ENCODE results near the gene ZNHIT2. TPM values are rescaled to one million over a fixed set of nuclear protein-coding genes. Genes with fewer than 3 reads are reported as not detected.

Gene ZNHIT2
- total and polyA plus RNA-seq, 10 of the 15 experiments (the other 5 are each of a cell fraction or from before 2014, with no cell fraction given): 0.24 to 20.4 (median 15.5) TPM; not detected in 1

- Histone ChIP-seq H3K36me3 (ENCODE audit: control insufficient read depth in 2 of 2, insufficient read depth in 2 of 2, low read length in 1 of 2) (no peaks in the 10 kb centered on the region), H3K9me3 (replicated peaks; ENCODE audit: control insufficient read depth, insufficient read depth, low read length) (no peaks in the 10 kb centered on the region), H2AFZ (ENCODE audit: control insufficient read depth, low read depth, low read length) (no peak overlapping the region), H3K27me3 (replicated peaks in 1 of 2; ENCODE audit: control insufficient read depth in 2 of 2, insufficient read depth in 2 of 2, low read length in 1 of 2) (no peaks in the 10 kb centered on the region; a peak in 1 of 4 replicates), H3K79me2 (ENCODE audit: control insufficient read depth, insufficient read depth, low read length) (no peaks in the 10 kb centered on the region), H3K4me2 (ENCODE audit: control insufficient read depth, insufficient read depth) (no peak overlapping the region), H3K4me1 (ENCODE audit: control insufficient read depth, insufficient read depth, low read length) (peaks cover 29% of the 10 kb centered on the region), H3K9ac (ENCODE audit: control insufficient read depth, insufficient read depth, low read length) (no peak overlapping the region), H4K20me1 (ENCODE audit: control insufficient read depth, insufficient read depth) (no peaks in the 10 kb centered on the region), H3K27ac (ENCODE audit: control insufficient read depth, insufficient read depth) (no peak overlapping the region), H3K4me3 (no peak overlapping the region)
- RAD21 ChIA-PET (ENCODE audit: unreplicated experiment): no interaction called here
- TF ChIP-seq POLR2AphosphoS2 (IDR thresholded peaks at IDR 0.05; ENCODE audit: low read depth, low read length) (no peak), CBX5 (IDR thresholded peaks at IDR 0.05; ENCODE audit: low read depth) (no peak), TAF1 (IDR thresholded peaks at IDR 0.05; ENCODE audit: borderline replicate concordance, low read depth, low read length) (no peak), NR2C2 (IDR thresholded peaks at IDR 0.05; ENCODE audit: borderline replicate concordance, control insufficient read depth, insufficient read length, low read depth) (no peak), HSF1 (IDR thresholded peaks at IDR 0.05; ENCODE audit: low read depth, low read length) (no peak), MAX (IDR thresholded peaks at IDR 0.05; ENCODE audit: low read depth, low read length) (no peak), MTA2 (IDR thresholded peaks at IDR 0.05; ENCODE audit: low read depth) (no peak), PRDM15 (CRISPR knock-in tag; IDR thresholded peaks at IDR 0.05) (no peak)
- 66% methylated on average over 5 of the region's 5 CpGs for WGBS (ENCODE audit: insufficient coverage, insufficient replicate concordance, low lambda C conversion rate, missing lambda C conversion rate)
- intact Hi-C loops (cut with micrococcal nuclease; ENCODE audit: unreplicated experiment): no loop called here
- POLR2A ChIA-PET: interaction anchor here (2.2 kb wide), 1 partner anchor 13 kb away, joined by 9 read pairs; no protein-coding TSS in a partner anchor
- SMC1A ChIA-PET (ENCODE audit: uncharacterized antibody, unreplicated experiment): interaction anchor here (2.7 kb wide), 1 partner anchor 13 kb away, joined by 9 read pairs; no protein-coding TSS in a partner anchor
- CTCF ChIA-PET: interaction anchor here (1.0 kb wide), 1 partner anchor 9 kb away, joined by 4 read pairs; no protein-coding TSS in a partner anchor
- ATAC-seq: no peak
- in situ Hi-C loops (cut with MboI): no loop called here
- no peak for FAIRE-seq
- BruUV-seq (replicated peaks): no TSS peak
- DNase-seq (ENCODE audit: low read depth, low spot score): no peak
These were observed 31.2 kb upstream of the ZNHIT2 start for GRCh38 chr11:65148657-65149056.

All from GM12878 (cell line).